GM12801 (cell line): ENCODE data around the gene ANKRD24.

Experiments
- CTCF ChIP-seq: IDR thresholded peaks from one replicate; pipeline ENCODE4 v1.5.1; 2011; ENCODE audit warnings: control low read depth; ENCODE audit not compliant: insufficient read length; ENCODE audit errors: extremely low read depth

The ANKRD24 gene

GRCh38 chr19:4260613-4261191, 78.2 kb downstream of the ANKRD24 start:
- no peak for TF ChIP-seq CTCF

DNA sequence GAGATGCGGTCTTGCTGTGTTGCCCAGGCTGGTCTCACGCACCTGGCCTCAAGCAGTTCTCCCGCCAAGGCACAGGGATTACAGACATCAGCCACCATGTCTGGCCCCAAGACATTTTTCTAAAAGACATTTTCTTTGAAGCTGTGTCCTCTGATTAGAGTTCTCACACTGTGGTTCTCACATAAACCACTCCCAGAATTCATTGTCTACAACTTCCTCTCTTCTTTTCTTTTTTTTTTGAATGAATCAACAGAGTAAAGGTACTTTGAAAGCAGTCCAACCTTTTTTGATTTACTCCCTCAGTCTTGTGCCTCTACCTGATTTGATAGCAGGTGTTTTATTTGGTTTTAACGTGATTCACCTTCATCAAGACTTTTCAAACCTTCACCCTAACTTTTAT, 82.3 kb downstream of the ANKRD24 start:
- no peak for TF ChIP-seq CTCF

GRCh38 chr19:4266253-4267000, 83.9 kb downstream of the ANKRD24 start:
- no peak for TF ChIP-seq CTCF

DNA sequence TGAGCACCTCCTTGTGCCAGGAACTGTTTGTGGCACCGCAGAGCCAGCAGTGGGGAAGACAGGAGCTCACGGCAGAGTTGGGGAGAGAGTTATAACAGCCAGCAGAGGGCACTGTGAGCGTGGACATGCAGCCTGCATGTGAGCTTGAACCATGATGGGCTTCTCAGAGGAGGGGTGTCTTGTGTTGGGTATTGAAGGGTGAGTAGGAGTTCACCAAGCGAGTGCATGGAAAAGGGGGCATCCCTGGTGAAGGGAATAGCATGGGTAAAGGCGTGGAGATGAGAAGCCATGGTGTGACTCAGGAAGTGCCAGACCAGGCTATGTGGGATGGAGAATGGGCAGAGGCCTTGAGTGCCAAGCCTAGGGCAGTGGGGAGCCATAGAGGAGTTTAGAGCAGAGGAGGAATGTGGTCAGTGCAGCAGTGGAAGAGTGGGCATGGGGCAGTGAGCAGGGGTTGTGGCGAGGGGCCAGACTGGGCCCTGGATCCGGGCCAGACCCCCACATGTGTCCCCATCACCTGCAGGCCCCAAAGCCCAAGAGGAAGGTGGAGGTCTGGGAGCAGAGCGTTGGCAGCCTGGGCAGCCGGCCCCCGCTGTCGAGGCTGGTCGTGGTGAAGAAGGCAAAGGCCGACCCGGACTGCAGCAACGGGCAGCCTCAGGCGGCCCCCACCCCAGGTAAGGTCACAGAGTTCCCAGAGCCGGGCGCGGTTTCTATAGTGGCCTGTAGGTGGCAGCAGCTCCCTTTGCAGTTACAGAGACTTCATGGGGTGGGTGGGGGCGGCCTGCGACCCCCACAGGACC, 84.8 kb downstream of the ANKRD24 start:
- TF ChIP-seq CTCF, result no peak

- TF ChIP-seq CTCF, result no peak
Observed at GRCh38 chr19:4267901-4268815, 85.7 kb downstream of the ANKRD24 start.

- TF ChIP-seq CTCF, result no peak
Observed at GRCh38 chr19:4268816-4269430, 86.4 kb downstream of the ANKRD24 start.
